OCI-LY1 (cell line): Measurements from ENCODE around the gene PLA2G6.

ENCODE experiments used
- EZH2 ChIP-seq: fragments of 200-600 bp; sonication (generic), shearing (Covaris generic); IDR thresholded peaks from 2 replicates; pipeline ENCODE4 v1.8.0; 2017; ENCODE audit warnings: borderline replicate concordance, mixed run types, mild to moderate bottlenecking, antibody characterized with exemption, low read length, moderate library complexity, mixed read lengths
- TF ChIP-seq, protein P1 (sequence below): fragments of 200-600 bp; sonication (generic), shearing (Covaris generic); IDR thresholded peaks from 2 replicates; pipeline ENCODE4 v1.5.1; 2017; ENCODE audit warnings: mild to moderate bottlenecking, antibody characterized with exemption, low read length, moderate library complexity, mixed read lengths

DNA sequence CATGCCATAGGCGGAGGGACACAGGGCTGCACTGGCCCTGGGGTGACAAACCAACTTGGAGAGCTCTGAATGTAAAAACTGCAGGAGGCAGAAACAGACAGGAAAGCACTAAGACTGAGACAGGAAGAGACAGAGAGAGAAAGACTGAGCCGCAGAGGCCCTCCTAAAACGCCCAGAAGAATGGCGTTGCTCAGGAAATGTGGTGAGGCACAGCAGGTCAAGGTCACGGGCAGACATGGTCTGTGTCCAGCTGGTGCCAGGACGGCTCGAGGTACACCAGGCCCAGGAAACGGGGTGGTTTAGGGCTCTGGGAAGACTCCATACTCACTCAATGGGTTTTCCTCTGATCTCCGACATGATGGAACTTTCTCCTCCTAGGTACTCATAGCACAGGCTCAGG, 49.3 kb upstream of the PLA2G6 start:
- TF ChIP-seq, protein P1, sequence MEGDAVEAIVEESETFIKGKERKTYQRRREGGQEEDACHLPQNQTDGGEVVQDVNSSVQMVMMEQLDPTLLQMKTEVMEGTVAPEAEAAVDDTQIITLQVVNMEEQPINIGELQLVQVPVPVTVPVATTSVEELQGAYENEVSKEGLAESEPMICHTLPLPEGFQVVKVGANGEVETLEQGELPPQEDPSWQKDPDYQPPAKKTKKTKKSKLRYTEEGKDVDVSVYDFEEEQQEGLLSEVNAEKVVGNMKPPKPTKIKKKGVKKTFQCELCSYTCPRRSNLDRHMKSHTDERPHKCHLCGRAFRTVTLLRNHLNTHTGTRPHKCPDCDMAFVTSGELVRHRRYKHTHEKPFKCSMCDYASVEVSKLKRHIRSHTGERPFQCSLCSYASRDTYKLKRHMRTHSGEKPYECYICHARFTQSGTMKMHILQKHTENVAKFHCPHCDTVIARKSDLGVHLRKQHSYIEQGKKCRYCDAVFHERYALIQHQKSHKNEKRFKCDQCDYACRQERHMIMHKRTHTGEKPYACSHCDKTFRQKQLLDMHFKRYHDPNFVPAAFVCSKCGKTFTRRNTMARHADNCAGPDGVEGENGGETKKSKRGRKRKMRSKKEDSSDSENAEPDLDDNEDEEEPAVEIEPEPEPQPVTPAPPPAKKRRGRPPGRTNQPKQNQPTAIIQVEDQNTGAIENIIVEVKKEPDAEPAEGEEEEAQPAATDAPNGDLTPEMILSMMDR: no peak
- TF ChIP-seq EZH2: no peak
